HG03521 (cell line): ENCODE results near the gene DCDC2C.
"Not testable (repeated sequence)": the region's sequence is repeated elsewhere in the genome, so short reads cannot be mapped to it uniquely, and the experiment has no call there.

Source experiments
- ATAC-seq: cut with Tn5 transposase; IDR thresholded peaks from one replicate; pipeline ENCODE4 v1.9.1; 2021; ENCODE audit warnings: mild to moderate bottlenecking, moderate library complexity; ENCODE audit not compliant: unreplicated experiment

DCDC2C gene

DNA sequence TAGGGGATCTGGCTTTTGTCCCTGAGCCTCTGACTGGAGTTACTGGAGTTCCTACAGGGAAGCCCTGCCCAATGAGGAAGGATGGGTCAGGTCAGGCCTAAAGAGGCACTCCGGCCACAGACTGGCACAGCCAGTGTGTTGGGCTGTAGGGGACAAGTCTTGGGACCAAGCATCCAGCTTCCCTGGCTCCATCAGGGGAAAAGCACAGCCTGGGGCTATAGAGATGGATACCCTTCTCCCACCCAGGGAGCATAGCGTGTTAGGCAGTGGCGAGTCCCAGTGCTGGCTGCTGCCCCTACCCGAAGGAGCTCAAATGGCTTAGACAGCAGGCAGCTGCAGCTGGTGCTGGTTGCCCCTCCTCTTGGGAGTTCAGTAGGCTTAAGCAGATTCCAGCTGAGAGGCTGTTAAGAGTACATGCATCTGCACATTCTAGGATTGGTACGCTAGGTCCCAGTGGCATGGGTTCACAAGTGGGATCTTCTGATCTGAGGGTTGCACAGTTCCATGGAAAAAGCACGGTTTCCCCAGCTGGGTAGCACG lies 111.4 kb downstream of the DCDC2C start:
- ATAC-seq: no peak

GRCh38 chr2:3817144-3817543 lies 113.8 kb downstream of the DCDC2C start:
- ATAC-seq: not testable (repeated sequence)

DNA sequence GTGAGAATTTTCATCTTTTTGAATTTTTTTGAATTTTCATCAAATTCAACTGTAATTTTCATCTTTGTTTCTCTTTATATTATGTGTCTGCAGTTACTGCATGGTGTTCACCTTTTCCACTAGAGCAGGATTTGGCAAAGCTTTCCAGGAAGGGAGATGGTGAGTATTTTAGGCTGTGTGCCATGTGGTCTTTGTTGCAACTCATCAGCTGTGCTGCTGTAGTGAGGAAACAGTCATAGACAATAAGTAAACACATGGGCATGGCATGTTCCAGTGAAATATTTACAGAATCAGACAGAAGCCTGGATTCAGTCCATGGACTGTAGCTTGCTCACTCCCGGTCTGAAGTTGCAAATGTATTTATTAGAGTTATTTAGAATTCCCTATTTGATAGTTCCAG lies 120.4 kb downstream of the DCDC2C start:
- ATAC-seq: no peak

DNA sequence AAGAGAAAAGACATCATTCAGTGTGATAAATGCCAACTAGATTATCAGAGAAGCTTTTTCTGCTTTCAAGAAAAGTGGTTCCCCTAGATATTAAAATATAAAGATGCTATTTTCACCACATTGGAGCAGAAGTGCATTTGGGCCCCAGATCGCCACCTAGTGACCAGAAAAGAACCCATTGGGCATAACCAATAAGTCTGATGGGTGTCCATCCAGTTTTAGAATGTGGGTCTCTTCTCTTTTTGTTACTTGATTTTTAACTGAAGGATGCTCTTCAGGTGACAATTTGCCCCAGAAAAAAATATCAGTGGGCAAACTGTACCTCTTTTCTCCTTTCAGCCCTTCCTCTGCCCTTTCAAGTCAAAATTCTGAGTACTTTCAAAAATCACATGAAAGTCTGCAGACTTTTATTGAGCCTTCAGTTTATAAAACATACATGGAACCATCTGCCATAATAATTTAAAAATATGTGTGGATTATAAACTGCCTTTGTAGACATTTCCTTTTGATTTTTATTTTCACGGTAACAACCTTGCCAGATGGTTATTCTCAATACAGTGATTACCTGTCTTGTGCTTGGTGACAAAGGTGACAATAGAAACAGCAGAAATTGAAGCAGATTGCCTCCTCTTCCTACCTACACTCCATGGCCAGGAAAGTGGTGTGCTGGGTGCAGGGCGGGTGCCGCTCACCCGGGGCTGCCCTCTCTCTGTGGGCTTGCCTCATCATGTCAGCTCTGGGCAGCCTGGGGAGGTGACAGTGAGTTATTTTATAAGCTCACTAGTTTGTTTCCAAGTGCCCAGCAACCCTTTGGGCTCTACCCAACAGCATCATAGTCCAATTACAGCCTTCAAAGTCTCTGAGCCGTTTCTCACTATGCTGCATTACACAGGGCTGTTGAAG lies 124.5 kb downstream of the DCDC2C start:
- ATAC-seq: no peak

- ATAC-seq: no peak
These were observed 127.4 kb downstream of the DCDC2C start for GRCh38 chr2:3830796-3831195.

- no peak for ATAC-seq
These were observed 133.7 kb downstream of the DCDC2C start for GRCh38 chr2:3837086-3837485.

DNA sequence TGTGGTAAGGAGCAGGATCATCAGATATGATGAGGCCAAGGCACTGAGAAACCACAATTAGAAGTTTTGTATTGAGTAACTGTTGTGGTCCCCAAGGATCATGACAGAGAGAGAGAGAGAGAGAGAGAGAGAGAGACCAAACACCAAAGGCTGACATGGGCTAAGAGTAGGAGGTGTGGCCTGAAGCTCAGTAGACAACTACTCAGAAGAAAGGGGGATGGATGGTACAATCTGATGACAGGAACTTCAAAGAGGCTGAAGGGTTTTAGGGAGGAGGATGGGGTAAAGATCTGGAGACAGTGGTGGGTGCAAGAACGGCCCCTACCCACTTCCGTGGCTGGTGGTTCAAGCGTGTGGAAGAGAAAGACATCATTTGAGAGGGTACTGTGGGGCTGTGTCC lies 135.0 kb downstream of the DCDC2C start:
- ATAC-seq: no peak

GRCh38 chr2:3839476-3839875 lies 136.1 kb downstream of the DCDC2C start:
- no peak for ATAC-seq

DNA sequence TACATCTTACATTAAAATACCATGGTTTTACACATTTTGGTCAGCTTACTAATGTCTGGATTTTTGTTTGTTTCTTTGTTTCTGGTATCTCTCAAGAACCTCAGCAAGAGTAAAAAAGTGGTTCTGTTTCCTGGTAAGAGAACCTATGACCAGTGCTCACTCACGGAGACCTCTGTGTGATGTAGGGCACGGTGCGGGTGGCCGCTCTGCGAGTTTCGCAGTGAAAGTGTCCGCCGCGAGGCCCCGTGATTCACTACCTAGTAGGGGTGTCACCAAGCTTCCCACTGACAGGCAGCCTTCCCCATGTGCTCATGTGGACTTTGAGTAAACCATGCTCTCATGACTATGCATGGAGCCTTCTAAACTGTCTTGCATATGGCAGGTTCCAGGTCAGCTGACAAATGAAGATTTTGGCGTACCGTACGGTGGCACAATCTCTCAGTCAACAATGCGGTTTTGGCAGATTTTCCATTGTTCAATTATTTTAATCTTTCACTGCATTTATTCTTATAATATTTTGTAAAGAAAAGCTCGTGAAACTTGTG lies 137.3 kb downstream of the DCDC2C start:
- no peak for ATAC-seq

GRCh38 chr2:3847397-3848052 lies 144.2 kb downstream of the DCDC2C start:
- no peak for ATAC-seq

GRCh38 chr2:3848776-3849175 lies 145.4 kb downstream of the DCDC2C start:
- ATAC-seq: no peak

GRCh38 chr2:3849213-3849612 lies 145.8 kb downstream of the DCDC2C start:
- no peak for ATAC-seq

GRCh38 chr2:3857576-3857975 lies 154.2 kb downstream of the DCDC2C start:
- no peak for ATAC-seq

- no peak for ATAC-seq
These were observed 161.8 kb downstream of the DCDC2C start for GRCh38 chr2:3864943-3865865.

DNA sequence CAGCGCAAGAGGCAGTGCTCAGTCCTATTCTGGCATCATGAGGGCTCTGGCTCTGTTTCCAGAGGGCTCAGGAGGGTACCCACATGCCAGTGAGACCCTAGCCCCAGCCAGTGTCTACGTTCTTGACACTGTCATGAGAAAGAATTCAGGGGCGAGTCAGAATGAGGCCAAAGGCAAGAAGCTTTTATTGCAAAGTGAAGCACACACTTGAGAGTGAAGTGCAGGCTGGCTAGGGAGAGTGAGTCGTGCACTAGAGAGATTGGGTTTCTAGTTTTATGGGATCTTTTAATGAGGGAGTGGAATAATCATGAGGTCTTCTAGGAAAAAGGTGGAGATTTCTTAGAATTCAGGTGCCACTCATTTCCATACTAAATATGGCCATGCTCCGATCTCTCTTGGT lies 164.1 kb downstream of the DCDC2C start:
- no peak for ATAC-seq

DNA sequence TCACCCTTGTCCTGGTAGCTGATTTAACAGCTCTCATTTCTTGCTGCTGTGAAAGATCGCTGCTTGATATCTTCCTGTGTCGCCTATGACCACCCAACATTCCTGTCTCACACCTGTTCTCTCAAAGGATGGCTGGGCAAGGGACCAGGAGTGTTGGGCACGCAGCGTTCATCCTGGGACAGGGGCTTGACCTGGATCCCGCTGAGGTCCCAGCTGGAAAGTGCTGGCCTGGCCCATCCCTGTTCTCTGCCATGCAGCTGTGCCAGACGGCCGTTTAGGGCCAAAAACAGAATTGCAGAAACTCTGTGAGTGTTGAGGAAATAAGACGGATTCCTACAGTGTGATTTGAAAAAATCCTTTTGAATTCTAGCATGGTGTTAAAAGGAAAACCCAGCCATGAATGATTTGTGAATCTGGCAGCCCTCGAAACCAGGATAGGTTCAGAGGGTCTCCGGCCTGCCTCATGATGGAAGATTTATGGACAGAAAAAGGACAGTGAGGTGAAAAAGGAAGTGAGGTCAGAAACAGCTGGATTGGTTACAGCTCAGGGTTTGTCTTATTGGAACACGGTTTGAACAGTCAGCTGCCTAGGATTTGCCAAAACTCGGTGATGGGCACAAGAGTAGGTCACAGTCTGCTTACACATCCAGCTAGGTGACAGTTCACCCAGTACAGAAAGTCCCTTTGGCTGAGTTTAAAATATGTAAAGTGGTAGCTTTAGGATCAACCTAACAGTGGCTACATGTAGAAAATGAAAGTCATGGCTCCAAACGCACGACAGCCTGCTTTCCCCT lies 164.8 kb downstream of the DCDC2C start:
- ATAC-seq: no peak

- no peak for ATAC-seq
These were observed 166.8 kb downstream of the DCDC2C start for GRCh38 chr2:3870222-3870621.

DNA sequence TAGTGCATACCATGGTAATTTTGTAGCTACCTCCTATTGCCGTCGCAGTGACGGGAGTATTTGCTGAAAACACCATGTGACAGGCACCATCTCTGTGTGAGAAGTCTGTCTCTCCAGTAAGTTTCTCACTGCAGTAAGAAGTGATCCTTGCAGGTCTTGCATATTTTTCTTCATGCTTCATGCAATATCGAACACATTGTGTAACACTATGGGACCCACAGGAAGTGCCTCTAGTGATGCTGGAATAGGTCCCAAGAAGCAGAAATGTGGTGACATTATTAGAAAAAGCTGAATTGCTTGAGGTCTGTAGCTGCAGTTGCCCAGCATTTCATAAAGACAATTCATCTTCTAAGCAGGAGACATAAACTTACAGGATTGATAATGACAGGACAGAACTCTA lies 167.6 kb downstream of the DCDC2C start:
- no peak for ATAC-seq

DNA sequence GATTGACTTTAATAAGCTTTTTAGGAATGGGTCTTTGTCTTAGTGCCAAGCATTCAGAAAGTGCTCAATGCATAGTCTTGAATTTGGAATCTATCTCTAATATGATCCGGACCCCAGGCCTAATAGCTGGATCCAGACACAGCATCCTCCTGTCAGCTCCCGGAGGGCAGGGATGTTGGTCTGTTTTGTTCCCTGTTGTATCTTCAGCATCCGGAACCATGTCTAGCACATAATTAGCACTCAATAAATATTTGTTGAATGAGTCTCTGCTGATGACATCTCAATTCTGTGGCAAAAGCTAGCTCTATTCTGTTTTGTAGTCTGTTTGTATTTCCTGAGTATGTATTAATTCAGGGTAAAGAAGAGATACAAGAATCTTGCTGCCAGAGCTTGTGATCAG lies 169.1 kb downstream of the DCDC2C start:
- ATAC-seq: no peak

DNA sequence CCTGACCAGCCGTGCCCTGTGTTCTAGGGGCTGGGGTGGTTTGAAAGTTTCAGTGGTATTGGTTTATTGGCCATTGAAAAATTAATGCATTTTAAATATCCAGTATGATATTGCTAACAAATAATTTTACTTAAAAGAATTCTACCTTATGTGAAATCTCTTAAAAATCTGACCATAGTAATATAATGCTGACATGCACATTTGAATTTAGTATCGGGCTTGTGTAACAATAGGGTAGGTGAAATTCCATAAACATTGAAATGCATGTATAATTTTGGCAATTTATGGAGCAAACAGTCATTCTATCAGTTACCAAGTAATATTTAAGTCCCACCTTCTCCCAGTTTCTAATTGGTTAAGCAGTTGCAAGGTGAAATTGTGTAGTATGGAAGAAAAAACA lies 170.5 kb downstream of the DCDC2C start:
- no peak for ATAC-seq
